Measurements from ENCODE around the gene NR2F1.

DNA sequence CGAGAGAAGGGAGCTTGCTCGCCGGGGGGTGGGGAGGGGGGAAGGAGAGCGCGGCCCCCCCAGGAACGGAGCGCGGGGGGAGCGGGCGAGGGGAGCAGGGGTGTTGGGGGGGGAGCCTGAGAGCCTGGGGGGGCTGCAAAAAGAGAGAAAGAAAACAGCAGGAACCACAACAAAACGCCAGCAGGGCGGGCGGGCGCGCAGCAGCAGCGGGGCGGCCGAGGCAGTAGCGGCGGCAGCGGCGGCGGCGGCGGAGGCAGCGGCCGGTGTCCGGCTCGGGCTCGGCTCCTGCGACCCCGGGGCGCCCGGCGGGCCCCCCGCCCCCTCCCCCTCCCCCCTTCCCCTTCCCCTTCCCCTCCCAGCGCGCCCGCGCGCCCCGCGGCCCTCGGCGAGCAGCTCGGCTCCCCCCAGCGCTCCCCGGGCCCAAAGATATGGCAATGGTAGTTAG is 1.6 kb downstream of the NR2F1 start:
- TF ChIP-seq, protein P1, sequence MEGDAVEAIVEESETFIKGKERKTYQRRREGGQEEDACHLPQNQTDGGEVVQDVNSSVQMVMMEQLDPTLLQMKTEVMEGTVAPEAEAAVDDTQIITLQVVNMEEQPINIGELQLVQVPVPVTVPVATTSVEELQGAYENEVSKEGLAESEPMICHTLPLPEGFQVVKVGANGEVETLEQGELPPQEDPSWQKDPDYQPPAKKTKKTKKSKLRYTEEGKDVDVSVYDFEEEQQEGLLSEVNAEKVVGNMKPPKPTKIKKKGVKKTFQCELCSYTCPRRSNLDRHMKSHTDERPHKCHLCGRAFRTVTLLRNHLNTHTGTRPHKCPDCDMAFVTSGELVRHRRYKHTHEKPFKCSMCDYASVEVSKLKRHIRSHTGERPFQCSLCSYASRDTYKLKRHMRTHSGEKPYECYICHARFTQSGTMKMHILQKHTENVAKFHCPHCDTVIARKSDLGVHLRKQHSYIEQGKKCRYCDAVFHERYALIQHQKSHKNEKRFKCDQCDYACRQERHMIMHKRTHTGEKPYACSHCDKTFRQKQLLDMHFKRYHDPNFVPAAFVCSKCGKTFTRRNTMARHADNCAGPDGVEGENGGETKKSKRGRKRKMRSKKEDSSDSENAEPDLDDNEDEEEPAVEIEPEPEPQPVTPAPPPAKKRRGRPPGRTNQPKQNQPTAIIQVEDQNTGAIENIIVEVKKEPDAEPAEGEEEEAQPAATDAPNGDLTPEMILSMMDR (IDR thresholded peaks at IDR 0.05): no peak
- no peak for TF ChIP-seq POLR2A (IDR thresholded peaks at IDR 0.05)
